Amygdala (tissue), 56 donors: ENCODE results near the gene C5orf24.

ENCODE experiments used
- DNase-seq, 56 donors: peaks; one replicate each; lab custom pipeline; 2025; lab: John Stamatoyannopoulos, UW

Gene C5orf24

GRCh38 chr5:134904610-134905245 is 59.0 kb downstream of the C5orf24 start, which contains the start of gene PCBD2:
Gene PCBD2, plus strand, starts transcription at chr5:134905131. Its CDS starts 9 bp downstream, at chr5:134905140.
- DNase-seq = peak; percentile 20 to 89 (median 76)

- peak in 44 of 56 donors; percentile 3 to 82 (median 64) for DNase-seq
Observed at GRCh38 chr5:134905246-134905996, 59.7 kb downstream of the C5orf24 start.

GRCh38 chr5:134906811-134907210 is 61.0 kb downstream of the C5orf24 start:
- no peak for DNase-seq
